Left cardiac atrium (tissue), 4 donors: ENCODE measurements around the gene SMARCD2. TPM values are rescaled to one million over a fixed set of nuclear protein-coding genes. Genes with fewer than 3 reads are reported as not detected.
"Not testable (repeated sequence)": the region's sequence is repeated elsewhere in the genome, so short reads cannot be mapped to it uniquely, and the experiment has no call there.

Experiments used
- ATAC-seq, 2 donors: fragments of 200-7000 bp; cut with Tn5 transposase; one replicate each; pipeline ENCODE4 v1.9.1; 2020; ENCODE audit warnings: mild to moderate bottlenecking in 2 of 2, moderate library complexity in 2 of 2
- DNase-seq: peaks from one replicate; pipeline ENCODE4 v3.0.0-alpha.2; 2020
- intact Hi-C, 2 donors: fragments of 100-400 bp; cut with DNase I; formaldehyde crosslinking; loops; one replicate each; pipeline versions ENCODE4 v1.14.1 to v1.15.1; 2022 to 2023
- total RNA-seq, 2 donors: library from RNA; stranded (reverse); fragmentation: NEBNext Ultra II Directional; extraction: Animal tissue kit (Norgen Biotek cat#: 25700); gene quantifications; one replicate each; pipeline ENCODE4 v1.2.1, GENCODE V29; 2021
- donor health status: DM: no; HTN: yes; CAD: no.
- donor health status: DM: no; HTN: yes; CAD: no; lungs with severe emphysema.
- donor health status: DM: yes; HTN: yes; CAD: no.
- donor health status: Dilated cardiomyopathy.

SMARCD2 gene
- total RNA-seq, 2 donors from 2014 or later = 33.9 to 37.1 TPM

DNA sequence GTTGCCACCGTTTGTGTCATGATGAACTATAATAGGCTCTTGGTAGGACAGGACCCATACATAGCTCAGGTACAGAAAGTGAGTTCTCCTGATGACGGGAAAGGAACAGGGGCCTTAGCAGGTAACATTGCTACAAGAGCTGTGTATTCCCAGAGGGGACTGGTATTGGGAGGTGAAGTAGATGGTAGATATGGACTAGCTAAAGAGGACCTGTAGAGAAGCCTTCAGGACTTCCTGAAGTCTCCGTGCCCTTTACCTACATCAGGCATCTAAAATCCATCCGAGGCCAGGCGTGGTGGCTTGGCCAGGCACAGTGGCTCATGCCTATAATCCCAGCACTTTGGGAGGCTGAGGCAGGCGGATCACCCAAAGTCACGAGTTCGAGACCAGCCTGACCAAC is 12.7 kb upstream of the SMARCD2 start:
- ATAC-seq = no peak
- intact Hi-C loops = no loop called here
- no peak for DNase-seq

DNA sequence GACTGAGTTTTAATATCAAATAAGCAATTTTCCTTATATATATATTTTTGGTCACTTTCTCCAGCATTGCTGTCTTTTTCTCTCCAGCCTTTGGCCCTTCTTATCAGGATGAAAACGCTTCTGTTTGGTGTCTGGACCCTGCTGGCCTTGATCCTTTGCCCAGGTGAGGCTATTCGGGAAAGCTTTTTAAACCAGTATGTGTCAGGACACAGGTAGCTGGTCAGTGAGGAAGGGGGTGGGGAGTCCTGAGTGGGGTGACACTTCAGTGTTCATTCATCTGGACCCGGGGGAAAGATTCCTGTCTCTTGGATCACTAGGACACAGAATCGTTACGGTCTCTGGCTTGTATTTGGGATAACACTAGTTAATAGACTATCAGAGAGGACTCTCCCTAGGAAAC is 12.2 kb upstream of the SMARCD2 start:
- DNase-seq (no peak), ATAC-seq (no peak)
- intact Hi-C loops = no loop called here

DNA sequence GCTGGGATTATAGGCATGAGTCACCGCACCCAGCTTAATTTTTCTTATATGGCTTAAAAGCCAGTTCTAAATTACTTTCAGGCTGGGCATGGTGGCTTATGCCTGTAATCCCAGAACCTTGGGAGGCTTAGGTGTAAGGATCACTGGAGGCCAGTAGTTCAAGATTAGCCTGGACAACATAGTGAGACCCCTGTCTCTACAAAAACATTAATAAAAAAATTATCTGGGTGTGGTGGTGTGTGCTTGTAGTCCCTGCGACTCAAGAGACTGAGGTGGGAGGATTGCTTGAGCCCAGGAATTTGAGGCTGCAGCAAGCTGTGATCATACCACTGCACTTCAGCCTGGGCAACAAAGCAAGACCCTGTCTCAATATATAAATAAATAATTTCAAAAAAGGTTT is 10.8 kb upstream of the SMARCD2 start:
- DNase-seq (no peak), ATAC-seq (no peak)
- intact Hi-C loops = no loop called here

DNA sequence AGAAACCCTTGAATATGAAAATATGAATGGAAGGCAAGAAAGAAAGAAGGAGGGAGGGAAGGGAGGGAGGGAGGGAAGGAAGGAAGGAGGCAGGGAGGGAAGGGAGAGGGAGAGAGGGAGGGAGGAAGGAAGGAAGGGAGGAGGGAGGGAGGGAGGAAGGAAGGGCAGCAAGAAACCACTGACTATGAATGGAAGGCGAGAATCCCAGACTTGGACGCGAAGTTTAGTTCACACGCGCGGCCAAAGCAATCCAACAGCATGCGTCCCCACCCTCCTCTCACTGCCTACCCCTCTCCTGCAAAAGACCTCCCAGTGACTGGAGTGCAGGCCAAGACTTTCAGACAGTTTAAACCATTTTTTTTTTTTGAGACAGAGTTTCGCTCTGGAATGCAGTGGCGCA is 7.9 kb upstream of the SMARCD2 start:
- ATAC-seq = no peak
- intact Hi-C loops = no loop called here
- no peak for DNase-seq

DNA sequence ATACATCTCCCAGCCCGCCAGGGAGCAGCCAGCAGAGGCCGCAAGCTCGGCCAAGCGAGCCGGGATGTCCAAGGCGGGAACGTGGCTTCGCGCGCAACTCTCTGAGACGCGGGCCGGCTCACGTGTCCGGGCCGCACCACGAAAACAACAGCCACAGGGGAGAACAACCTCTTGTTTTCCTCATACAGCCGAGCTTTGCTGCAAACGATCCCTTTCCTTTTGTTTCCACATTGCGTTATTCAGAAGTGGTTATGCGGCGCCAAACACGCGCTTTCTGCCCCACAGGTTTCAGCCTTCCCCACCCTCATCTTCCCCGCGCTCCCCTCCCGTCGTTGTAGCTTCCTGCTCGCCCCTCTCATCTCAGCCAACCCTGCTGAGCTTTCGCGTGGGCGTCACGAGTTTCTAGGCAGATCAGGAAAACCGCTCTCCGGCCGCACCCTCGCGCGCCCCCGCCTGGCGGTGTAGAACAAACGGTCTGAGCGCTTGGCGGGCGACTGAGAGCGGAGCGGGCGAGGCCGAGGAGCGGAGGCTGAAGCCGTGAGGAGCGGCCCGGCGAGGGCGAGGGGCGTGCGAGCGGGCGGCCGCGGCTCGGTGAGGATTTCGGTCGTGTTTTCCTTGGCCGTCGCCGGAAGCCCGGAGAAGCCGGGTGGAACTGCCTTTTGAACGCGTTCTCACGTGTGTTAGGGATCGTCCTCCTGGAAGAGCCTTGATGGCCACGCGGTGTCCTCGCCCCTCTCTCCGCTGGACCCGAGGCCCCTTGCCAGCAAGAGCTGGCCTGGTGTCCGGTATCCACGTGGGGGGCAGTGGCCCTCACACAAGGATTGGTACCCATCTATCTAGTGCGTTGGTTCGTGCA is 6.6 kb upstream of the SMARCD2 start:
- ATAC-seq = peak; percentile 93 to 97
- intact Hi-C loops = no loop called here
- peak; percentile 95 for DNase-seq

DNA sequence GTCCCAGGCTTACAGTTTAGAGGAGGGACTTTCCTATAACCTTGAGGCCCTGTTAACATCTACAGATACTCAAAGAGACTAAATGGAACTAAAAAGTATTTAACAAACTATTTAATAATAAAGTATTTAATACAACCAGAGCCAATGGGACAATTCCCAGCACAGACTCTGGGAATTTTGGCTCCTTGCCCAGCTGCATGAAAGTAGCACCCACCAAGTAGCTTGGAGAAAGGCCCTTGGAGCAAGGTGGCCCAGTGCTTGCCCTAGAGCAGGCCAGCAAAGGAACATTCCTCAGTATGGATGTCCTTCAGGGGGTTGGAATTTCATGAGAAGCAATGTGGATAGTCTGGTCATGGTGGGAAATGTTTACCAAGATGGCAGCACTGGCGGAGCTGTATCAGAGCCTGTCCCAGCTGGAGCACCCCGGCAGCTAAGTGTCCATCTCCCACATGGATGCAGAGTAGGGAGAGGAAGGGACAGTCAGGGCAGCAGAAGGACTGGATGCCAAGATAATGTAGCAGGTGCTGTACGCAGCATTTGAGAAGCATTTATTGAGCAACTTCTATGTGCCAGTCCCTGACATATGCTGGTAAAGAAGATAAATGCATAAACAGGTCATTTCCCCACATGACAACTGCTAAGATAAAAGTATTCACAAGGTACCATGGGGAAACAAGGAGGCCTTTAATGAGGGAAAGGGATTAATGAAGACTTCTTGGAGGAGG is 5.2 kb upstream of the SMARCD2 start:
- DNase-seq (no peak), ATAC-seq (no peak)
- intact Hi-C loops = no loop called here

DNA sequence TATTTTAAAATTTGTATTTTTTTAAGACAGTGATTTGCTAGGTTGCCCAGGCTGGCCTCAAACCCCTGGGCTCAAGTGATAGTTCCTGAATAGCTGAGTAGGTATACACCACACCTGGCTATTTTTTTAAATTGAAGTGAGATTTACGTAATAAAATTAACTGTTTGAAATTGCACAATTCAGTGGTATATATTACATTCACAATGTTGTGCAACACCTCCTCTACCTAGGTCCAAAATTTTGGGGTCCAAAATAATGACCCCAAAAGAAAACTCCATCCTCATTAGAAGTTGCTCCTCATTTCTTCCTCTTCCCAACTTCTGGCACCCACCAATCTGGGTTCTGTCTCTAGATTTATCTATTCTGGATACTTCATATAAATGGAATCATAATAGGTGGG is 3.0 kb upstream of the SMARCD2 start:
- intact Hi-C loops = no loop called here
- ATAC-seq = no peak
- DNase-seq = no peak

DNA sequence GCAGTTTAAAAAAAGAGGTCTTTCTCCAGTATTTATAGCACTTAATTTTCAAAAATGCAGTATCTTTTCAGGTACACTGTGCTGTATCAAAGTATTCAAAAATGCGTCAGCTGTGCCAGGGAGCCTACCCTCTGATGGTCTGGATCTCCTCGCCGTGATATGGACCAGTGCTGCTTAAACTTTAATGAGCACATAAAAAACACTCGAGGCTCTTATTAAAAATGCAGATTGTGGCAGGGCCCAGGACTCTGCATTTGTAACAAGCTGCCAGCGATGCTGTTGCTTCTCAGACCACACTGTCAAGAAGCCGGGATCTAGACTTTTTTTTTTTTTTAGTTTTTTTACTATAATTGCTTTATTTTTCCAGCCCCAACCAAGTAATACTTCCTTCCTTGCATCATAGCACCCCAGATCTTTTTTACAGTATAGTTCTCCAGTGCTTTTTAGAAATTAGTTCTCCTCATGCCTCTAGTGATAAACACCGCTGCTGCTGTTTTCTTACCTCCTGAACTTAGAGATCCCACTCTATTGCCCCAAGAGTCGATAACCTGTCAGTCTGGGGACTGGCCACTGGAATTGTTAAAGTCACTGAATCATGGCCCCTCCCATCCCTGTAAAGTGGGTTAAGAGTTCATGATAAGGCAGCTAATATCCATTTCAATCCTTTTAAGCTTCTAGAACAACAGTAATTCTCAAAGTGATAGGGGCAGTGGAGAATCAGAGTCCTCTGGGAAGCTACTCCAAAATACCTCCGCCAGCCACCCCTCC is 1.6 kb upstream of the SMARCD2 start:
- intact Hi-C loops = no loop called here
- no peak for DNase-seq

DNA sequence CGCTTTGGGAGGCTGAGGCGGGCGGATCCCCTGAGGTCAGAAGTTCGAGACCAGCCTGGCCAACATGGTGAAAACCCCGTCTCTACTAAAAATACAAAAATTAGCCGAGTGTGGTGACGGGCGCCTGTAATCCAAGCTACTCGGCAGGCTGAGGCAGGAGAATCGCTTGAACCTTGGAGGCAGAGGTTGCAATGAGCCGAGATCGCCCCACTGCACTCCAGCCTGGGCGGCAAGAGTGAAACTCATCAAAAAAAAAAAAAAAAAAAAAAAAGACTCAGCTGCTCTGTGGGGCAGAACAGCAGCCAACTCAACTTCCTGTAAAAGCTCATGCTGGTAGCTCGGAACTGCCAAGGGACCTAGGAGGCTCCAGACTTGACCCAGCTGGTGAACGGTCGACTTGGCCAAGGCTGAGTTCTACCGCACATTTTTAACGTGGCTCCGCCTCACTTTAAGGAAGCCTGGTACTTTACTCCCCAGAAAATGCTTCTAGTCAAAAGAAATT is 953 bp upstream of the SMARCD2 start:
- peak; percentile 83 for DNase-seq
- intact Hi-C loops = not testable (repeated sequence)
- peak; percentile 20 to 21 for ATAC-seq

More for the DNA sequence above, 1.6 kb upstream of the SMARCD2 start:
- ATAC-seq = no peak

DNA sequence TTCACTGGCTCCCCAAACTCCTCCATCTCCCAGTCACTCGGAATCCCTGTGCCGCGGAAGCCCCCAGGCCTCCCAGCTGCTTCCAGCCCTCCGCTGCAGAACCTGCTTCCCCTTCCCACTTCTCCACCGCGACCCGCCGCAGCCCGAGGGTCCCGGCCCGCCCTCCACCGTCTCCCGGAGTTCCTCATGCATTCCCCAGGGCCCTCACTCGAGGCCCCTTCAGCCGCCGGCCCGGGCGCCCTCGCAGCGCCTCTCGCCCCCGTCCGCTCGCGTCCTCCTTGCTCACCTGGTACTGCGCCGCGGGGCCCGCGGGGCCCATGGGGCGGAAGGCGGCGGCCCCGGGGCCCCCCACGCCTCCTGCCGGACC is 329 bp downstream of the SMARCD2 start:
- peak; percentile 46 for DNase-seq
- ATAC-seq = no peak
- intact Hi-C loops = no loop called here

DNA sequence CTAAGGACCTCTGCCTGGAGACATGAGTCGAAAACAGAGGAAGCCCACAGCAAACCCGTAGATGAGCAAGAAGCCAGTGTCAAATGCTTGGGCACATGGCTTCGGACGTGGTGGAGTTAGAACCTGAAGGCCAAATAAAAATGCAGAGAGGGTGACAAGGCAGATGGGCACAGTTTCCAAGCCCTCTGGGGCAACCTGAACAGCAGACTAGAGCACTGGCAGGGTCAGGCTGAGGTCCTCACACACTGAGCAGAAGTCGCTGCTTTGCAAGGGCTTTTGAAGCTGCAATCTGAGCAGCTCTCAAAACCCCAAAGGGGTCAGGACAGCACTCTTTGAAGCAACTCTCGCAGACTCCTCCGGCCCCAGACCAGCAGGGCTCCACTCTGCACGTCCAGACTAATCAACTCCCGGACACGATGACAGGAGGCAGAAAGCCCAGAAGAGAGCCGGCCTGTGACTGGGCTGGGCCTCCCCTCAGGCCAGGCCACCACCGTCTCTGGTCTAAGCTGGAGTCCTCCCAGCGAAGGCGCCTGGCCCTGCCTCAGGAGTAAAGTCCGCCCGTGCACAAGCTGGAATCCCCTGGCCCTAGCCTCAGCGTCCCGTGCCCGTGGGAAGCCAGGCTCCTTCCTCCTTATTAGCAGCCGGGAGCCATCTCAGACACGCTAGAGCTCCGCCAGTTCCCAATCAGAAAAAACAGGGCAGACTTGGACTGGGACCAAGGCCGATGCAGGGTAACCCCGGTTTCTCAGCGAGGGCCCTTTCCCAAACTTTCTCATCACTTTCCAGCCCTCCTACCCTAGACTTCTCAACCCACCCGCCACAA is 924 bp downstream of the SMARCD2 start:
- intact Hi-C loops = no loop called here
- DNase-seq (peak; percentile 65), ATAC-seq (peak; percentile 16 to 26)

DNA sequence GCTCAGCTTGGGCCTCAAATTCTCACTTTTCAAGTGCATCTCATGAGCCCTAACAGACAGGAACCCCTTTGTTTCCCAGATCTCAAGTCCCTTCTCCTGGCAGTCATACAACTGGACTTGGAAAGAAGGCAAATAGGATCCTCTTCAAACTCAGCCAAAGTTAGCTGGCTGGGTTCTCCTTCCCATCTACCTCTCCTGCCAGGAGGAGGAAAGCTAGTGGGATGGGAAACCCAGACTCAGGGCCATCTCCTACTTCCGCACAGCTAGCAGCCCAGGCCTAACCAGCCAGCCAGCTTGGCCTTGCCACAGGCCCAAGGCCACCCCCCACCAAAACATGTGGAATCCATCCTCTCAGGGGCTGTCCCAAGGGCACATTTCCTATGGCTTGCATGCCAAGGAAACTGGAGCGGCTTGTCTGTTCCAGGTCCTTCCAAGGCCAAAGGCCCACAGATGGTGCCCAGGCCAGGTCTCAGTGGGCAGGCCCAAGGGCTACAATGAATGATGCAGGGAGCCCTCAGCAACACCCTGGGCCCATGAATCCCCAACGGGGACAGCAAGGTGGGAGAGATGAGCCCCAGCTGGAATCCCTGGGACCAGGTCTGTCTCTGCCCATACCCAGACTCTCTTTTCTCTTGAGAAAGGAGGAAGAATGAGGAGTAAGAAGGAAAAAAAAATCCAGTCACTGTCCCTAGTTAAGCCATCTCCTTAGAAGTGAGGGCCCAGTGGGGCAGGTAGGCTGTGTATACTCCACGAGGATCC is 1.7 kb downstream of the SMARCD2 start:
- intact Hi-C loops = no loop called here
- ATAC-seq (no peak), DNase-seq (no peak)

DNA sequence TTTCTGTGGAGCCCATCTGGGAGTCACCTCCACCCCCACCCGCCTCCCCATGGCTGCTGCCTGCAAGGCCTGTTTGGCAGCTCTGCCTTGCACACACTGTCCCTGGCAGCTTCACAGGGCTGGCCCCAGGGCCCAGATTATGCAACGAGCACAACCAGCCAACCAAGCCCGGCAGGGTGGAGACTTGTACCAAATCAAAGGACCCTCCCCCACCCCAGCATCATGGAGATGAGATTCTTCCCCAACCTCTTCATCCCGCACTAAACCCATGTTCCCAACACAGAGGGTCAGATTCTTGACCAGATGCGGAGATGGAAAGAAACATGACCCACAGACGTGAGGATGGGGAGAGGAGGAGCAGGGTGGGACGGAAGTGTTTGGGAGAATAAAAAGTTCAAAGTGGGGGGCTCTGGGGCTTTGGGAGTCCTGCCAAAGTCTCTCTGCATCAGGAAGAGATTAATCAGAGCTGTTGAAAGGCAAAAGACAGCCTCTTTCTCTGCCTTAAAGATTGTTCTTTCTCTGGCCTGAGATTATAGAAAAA is 3.8 kb downstream of the SMARCD2 start:
- intact Hi-C loops = no loop called here
- DNase-seq (peak; percentile 93), ATAC-seq (peak; percentile 47 to 61)

DNA sequence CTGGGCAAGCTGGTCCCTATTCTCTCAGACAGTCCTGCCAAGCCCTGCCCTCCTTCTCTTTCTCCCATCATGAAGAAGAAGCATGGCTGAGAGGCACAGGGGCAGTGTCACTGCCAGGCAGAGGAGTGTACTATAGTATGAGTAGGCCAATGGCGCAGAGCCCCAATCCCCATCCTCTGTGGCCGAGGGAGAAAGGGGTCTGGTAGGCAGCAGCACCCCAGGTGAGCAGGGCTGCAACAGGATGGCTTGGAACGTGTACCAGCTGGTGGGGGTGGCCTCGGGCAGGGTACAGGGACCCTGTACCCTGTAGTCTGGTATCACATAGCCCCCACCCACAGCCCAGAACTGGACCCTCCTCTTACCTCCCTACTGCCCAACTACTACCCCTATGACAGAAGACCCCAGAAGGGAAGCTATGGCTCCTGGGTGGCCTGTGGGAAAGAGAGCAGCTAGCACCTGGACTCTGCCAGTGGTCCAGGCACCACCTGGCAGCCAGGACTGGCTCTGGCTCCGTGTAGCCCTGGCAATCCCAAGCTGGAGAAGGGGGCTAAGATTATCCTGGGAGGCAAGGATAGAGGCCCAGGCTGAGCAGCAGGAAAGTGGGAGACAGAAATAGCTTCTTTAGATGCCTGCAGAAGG is 4.4 kb downstream of the SMARCD2 start:
- DNase-seq (no peak), ATAC-seq (no peak)
- intact Hi-C loops = no loop called here

DNA sequence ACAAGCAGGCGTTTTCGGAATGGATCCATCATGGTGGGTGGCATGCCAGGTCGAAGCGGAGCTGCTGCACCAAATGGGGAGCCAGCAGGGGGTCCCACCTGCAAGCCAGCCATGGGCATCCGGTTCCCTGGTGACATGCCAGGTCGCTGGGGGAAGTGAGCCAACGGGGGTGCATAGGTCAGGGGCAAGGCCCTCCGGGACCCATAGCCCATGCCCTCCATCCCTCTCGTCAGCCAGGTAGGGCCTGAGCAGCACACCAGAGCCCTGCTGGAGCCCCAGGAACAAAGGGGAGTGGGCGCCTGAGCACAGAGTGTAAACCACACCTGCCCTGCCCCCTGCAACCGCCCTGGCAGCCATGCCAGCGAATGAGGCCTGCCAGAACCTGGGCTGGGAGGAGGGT is 5.0 kb downstream of the SMARCD2 start:
- intact Hi-C loops = no loop called here
- ATAC-seq (no peak), DNase-seq (no peak)

DNA sequence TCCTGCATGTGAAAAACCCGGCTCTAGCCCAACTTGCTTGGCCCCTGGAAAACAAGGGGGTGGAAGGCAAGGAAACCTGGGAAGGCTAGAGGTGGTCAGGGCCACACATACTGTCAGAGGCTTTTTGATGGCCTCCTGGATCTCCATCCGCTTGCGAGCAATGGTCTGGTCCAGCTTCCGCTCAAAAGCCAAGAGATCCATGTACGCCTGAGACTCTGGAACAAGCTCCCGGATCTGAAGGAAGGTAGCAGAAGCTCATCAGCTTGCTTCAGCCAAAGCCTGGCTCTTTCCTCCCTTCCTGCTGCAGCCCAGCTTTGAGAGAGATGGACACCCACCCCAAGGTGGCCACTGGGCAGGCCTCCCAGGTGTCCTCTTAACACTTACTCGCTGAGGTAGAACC is 5.7 kb downstream of the SMARCD2 start:
- intact Hi-C loops = no loop called here
- no peak for DNase-seq
- no peak for ATAC-seq

DNA sequence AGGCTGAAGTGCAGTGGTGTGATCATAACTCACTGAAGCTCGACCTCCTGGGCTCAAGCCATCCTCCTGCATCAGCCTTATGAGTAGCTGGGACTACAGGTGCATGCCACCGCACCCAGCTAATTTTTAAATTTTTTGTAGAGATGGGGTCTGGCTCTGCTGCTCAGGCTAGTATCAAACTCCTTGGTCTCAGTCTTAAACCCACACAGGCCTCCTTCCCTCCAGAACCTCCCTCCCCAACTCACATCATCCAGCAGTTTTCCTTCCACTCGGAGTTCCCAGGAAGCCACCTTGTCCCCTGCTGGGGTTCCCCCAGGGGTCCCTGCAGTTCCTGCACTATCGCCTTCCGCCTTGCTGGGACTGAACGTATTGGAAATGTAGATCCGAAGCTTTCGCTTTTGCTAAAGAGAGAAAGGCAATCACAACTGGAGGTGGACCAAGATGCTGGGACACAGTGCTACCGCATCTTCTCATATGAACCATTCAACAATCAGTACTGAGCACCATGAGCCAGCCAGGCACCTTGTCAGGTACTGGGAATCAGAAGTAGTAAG is 7.2 kb downstream of the SMARCD2 start:
- DNase-seq (no peak), ATAC-seq (no peak)
- intact Hi-C loops = no loop called here
